ENCODE measurements around the gene PRRC2C.
A peak's percentile ranks its signal among the peaks of the same experiment; 100 is the strongest.
"Not testable (repeated sequence)": the region's sequence is repeated elsewhere in the genome, so short reads cannot be mapped to it uniquely, and the experiment has no call there.

Gene PRRC2C

DNA sequence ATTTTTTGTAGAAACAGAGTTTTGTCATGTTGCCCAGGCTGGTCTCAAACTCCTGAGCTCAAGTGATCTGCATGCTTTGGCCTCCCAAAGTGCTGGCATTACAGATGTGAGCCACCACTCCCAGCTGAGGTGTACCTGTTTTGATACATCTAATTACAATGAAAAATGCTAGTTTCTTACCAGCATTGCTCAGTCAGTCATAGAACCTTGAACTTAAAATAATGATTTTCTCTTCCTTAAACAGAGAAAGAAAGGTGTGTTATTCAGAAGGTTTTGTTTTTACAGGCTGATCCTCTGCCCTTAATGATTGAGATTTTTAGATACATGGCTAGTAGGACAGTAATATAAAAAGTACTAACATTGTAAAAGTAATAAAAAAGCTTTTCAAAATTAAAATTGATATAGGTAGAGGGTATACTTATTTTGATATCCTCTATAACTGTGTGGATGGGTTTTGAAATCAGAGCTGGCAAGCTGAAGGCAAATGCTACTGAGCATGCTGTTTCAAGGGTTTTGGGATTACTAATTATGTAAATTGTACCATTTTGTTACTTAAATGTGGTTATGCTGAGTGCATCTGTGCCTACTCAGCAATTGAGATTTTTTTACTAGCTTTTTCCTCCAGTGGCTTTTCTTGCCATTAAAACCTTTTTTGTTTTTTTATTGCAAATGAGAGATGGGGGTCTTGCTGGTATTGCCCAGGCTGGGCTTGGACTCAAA is 16.1 kb downstream of the PRRC2C start:
- DNase-seq = no peak

DNA sequence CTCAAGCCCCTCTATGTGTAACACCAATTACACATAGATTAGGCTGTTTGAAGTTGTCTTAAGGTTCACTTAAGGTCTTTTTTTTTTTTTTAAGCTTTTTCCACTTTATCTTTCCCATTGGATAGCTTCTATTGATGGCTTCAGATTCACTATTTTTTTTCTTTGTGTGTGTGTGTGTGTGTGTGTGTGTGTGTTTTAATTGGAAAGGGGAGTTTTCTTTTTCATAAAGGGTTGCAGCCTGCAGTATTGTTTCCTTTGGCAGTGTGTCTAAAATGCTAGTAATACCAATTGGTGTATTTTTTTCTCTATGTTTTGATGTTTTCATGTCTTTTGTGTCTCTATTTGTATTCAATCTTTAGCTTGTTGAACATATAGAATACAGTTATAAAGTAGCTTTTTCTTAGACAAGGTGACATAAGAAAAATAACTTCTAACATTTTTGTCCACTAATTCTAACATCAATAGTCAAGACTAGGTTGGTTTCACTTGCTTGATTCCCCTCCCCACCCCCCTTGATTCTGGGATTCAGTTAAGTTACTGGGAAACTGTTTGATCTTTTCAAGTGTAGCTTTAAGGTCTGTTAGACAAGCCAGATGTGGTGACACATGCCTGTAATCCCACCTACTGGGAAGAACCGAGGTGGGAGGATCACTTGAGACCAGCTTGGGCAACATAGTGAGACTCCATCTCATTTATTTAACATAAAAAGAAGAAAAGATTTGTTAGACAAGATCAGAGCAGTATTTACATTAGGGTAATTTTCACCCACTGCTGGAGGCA is 21.4 kb downstream of the PRRC2C start:
- peak; percentile 47 for DNase-seq

DNA sequence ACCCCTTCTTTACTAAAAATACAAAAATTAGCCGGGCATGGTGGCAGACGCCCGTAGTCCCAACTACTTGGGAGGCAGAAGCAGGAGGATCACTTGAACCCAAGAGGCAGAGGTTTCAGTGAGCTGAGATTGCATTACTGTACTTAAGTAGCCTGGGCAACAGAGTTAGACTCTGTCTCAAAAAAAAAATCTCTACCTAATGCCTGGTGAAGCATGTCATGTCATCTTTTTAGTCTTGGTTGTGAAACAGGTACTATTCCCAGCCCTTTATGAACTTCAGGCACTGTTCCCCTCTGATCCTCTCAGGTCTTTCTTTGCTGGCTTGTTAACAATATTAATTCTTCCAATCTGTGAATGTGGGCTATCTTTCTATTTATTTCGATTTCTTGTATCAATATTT is 22.1 kb downstream of the PRRC2C start:
- DNase-seq = no peak

DNA sequence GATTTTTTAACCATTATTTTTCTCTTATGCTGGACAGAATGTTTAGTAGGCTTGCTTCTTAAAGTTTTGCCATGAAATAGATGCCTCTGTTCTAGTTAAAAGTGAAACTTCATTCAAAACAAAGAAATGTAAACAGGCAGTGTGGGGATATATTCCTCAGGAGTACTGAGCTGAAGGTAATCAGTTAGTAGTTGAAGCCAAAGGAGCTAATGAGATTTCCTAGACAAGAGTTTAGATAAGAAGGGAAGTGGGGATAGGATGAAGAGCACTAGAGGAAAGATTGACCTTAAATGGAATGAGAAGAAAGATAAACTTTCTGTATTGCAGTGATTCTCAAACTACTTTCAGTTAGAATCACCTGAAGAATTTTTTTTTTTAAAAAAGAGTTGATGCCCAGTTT is 23.9 kb downstream of the PRRC2C start:
- no peak for DNase-seq

DNA sequence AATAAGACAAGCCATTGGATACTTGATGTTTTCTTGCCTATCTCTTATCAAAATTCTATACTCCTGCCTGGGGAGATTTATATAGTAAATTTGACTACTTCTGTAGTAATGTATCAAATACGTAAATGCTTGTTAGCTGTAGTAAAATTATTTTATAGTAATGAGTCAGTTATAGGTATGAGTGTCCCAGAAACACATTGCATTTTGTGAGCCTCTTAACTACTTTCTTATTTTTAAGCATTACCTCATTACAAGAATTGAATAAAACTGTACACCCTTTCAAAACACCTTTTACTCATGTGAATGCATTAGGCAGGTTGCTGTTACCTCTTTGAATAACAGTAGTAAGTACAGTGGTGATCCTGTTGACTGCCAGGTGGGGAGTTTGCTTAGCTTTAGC is 28.4 kb downstream of the PRRC2C start:
- no peak for DNase-seq

DNA sequence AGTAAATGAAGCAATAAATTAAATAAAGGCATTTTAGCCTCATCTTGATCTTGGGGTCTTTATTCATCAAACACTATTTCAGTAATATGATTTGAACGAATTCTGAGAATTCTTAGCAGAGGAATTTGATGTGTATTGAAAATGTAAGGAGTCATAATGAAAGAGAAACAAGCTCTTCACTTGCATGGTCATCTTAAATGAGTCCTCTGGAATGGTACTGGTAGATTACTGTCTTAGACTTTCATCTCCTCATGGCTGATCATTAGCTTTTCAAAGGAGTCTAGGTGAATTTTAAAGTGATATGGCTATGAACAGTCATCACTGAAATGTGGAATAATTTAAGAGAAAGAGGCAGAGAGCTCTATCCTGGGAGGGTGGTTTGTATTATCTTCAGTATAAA is 30.0 kb downstream of the PRRC2C start:
- no peak for DNase-seq

DNA sequence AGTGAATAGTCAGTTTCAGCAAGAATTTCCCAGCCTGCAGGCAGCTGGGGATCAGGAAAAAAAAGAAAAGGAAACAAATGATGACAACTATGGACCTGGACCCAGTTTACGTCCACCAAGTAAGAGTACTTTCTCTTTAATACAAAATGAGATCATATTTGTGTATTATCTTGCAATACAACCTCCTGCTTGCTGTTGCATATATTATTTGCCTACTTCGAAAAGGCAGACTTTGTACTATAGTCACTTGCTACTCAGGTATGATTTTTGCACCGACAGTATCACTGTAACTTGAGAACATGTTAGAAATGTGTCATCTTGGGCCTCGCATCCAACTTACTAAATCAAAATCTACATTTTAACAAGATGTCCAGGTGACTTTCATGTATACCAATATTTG is 30.4 kb downstream of the PRRC2C start:
- no peak for DNase-seq

DNA sequence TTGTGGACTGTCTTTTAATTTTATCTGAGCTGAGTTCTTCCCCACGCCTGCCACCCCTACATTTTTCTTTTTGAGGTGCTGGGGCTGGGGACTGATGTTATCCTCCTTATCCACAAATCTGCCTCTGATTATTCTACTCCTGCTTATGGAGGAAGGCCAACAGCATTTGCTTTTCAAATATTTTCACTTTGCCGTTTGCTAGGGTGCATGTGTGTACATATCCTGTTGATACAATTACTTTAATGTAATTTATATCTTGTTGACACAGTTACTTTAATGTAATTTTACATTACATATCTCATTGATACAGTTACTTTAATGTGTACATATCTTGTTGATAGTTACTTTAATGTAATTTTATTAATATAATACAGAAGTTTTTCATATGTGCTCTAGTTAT is 36.2 kb downstream of the PRRC2C start:
- no peak for DNase-seq

DNA sequence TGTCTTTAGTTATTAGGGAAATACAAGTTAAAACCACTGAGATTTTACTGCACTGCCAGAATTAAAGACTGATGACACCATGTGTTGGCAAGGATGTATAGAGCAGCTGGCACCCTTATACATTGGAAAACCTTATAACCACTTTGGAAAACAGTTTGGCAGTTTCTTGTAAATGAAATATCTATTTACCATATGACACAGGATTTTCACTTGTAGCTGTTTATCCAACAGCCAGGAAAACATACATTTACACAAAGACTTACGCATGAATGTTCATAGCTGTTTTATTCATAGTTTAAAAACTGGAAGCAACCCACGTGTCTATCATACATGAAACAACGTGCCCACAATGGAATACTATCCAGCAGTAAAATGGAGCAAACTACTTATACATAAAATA is 45.3 kb downstream of the PRRC2C start:
- no peak for DNase-seq

DNA sequence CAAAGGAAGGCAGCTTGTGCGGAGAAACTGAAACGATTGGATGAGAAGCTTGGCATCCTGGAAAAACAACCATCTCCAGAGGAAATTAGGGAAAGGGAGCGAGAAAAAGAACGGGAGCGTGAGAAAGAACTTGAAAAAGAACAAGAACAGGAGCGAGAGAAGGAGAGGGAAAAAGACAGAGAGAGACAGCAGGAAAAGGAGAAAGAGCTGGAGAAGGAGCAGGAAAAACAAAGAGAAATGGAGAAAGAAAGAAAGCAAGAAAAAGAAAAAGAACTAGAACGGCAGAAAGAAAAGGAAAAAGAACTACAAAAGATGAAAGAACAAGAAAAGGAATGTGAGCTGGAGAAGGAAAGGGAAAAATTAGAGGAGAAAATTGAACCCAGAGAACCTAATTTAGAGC is 47.2 kb downstream of the PRRC2C start:
- DNase-seq = no peak

DNA sequence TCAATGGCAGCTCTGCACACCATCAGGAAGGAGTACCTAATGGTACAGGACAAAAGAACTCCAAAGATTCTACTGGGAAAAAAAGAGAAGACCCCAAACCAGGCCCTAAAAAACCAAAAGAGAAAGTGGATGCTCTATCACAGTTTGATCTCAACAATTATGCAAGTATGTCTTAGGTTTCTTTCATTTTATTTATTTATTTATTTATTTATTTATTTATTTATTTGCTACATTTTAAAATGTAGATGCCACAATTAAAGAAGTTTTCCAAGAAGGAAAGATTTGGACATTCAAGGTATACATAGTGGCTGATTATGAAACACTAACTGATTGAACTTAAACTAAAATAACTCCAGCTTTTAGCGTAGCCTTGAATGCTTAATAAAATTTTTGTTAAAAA is 60.2 kb downstream of the PRRC2C start:
- DNase-seq = no peak

DNA sequence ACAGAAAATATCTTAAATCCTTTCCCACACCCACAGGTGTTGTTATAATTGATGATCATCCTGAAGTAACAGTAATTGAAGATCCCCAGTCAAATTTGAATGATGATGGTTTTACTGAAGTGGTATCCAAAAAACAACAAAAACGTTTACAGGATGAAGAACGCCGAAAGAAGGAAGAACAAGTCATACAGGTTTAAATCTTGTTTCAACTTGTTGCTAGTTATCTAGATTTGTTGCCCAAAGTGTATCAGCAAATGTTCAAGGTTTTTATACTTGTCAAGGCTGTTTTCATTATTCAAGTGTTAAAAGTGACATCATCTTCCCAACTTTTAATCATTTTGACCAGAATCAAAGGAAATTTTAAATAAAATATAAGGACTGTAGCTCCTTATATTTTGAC is 64.7 kb downstream of the PRRC2C start:
- DNase-seq = no peak

DNA sequence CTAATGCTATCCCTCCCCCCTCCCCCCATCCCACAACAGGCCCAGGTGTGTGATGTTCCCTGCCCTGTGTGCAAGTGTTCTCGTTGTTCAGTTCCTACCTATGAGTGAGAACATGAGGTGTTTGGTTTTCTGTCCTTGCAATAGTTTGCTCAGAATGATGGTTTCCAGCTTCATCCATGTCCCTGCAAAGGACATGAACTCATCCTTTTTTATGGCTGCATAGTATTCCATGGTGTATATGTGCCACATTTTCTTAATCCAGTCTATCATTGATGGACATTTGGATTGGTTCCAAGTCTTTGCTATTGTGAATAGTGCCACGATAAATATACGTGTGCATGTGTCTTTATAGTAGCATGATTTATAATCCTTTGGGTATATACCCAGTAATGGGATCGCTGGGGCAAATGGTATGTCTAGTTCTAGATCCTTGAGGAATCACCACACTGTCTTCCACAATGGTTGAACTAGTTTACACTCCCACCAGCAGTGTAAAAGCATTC is 65.3 kb downstream of the PRRC2C start:
- DNase-seq = not testable (repeated sequence)

DNA sequence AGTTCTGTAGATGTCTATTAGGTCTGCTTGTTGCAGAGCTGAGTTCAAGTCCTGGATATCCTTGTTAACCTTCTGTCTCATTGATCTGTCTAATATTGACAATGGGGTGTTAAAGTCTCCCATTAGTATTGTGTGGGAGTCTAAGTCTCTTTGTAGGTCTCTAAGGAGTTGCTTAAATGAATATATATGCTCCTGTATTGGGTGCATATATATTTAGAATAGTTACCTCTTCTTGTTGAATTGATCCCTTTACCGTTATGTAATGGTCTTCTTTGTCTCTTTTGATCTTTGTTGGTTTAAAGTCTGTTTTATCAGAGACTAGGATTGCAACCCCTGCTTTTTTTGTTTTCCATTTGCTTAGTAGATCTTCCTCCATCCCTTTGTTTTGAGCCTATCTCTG is 68.6 kb downstream of the PRRC2C start:
- DNase-seq = peak; percentile 77

DNA sequence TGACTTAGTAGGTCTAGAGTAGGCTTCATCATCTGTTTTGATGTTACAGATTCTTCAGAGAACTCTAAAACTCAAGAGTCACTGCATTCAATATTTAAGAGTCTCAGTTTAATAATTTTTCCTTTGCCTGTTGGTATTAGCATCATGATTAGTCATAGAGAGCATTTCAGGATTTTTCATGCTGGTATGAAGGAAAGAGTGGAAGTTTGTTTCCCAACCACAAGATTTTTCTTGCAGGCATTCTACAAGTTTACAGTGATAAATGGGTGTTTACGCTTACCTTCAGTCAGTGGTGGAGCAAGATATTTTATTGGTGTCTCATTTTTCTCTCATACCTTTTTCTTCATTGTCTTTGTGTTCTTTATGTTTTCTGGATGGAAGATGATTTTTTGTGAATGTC is 78.3 kb downstream of the PRRC2C start:
- no peak for DNase-seq

DNA sequence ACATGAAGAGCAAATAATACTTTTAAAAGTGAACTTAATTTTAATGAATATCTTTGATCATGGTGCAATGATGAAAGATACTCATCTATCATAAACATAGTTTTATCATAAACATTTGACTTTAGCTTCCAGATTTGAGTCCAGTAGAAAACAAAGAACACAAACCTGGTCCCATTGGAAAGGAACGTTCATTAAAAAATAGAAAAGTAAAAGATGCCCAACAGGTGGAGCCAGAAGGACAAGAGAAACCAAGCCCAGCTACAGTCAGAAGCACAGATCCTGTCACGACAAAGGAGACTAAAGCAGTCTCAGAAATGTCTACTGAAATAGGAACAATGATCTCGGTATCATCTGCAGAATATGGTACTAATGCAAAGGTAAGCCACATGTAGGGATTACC is 81.1 kb downstream of the PRRC2C start:
- DNase-seq = peak; percentile 10

DNA sequence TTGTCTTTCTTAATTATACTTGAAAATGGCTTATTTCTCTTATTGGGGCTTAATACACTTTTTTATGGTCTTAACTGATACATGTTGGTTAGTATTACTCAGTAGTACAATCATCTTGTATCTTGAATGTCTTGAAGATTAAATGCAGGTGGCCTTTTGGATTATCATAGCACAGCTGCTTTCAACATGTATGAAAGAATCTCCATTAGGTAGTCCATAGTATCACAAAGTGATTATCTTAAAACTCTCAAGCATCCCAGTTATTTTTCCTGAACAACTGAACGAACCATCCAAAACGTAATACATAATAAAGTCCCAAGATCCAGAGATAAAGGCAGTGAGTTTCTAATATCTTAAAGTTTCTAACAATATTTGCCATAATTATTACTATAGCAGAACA is 85.0 kb downstream of the PRRC2C start:
- no peak for DNase-seq

DNA sequence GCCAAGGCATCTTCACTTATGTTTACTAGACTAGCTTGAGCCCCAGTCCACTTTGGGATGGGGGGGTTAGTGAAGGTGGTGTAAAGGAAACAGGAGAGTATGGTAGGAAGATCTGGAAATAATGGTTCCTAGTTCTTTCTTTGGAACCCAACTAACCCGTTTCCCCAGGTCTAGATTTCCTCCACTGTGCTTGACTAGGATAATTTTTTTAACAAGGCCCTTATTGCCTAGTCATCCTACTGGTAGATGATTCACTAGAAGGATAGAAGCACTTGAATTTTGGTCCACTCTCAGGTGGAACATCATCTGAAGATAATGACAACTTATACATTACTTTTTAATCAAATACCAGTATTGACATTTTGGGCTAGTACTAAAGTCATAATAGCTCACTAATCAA is 90.8 kb downstream of the PRRC2C start:
- peak; percentile 53 for DNase-seq

DNA sequence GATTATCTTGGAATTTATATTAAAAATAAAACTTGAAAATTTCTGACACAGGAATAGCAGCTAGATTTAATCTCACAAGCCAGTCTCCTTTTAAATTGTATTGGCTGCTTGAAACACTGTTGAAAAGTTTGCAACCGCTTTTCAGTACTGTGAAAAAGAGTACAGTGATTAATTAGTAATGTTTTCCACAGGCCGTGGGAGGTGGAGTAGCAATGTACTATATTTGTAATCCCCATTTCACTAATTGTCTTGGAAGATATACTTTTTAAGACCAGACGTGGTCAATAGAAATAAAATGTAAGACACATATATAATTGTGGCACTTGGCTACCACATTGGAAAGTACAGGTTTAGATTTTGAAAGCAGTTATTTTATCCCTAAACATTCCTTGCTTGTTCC is 95.9 kb downstream of the PRRC2C start:
- DNase-seq = no peak

DNA sequence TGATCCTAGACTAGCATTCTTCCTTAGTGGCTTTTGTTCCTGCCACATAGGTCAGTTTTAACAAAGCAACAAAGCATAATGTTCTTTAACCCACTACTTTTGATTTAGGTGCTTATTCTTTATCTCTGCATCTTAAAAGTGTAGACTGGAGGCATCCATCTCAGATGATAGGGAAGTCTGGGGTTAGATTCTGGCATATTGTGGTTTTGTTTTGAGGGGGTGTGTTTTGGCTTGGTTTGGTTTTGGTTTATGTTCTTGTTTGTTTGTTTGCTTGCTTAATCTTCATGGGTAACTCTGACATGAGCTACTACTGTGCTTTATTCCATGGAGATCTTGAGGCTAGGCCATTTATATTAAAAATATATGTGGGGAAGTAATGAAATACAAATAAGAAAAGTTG is 96.4 kb downstream of the PRRC2C start:
- DNase-seq = no peak

DNA sequence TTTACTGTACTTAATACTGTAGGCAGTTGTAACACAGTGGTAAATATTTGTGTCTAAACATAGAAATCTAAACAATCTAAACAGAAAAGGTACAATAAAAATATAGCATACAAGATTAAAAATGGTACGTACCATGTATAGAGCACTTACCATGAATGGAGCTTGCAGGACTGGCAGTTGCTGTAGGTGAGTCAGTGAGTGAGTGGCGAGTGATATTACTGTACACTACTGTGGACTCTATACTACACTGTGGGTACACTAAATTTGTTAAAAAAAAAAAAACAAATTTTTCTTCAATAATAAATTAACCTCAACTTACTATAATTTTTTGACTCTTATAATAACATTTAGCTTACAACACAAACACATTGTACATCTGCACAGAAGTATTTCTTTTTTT is 97.3 kb downstream of the PRRC2C start:
- no peak for DNase-seq

DNA sequence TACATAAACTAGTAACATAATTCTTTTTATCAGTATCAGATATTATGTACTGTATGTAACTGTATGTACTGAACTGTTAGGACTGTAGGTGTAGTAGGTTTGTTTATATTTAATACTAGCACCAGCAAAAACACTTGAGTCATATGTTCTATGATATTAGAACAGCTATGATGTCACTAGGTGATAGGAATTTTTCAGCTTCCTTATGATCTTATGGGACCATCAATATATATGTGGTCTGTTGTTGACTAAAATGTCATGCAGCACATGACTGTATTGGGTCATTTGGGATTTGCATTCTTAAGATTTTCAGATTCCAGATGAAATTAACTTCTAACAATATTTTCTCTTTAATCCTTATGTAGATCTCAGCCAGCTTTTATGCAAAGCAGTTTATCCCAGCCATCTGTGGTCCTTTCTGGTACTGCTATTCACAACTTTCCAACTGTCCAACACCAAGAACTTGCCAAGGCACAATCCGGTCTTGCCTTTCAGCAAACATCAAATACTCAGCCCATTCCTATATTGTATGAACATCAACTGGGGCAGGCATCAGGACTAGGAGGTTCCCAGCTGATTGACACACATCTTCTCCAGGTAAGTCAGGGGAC is 98.4 kb downstream of the PRRC2C start:
- no peak for DNase-seq

DNA sequence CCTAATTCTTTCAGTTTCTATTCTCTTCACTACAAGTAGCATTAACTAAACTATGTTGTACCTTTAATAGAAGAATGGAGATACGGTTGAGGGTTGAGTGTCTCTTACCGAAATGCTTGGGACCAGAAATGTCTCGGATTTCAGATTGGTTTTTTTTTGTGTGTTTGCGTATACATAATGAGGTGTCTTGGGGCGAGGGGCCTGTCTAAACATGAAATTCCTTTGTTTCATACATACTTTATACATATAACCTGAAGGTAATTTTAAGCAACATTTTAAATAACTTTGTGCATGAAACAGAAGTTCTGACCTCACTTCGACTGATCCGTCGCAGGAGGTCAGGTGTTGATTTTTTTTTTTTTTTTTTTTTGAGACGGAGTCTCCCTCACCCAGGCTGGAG is 100.4 kb downstream of the PRRC2C start:
- no peak for DNase-seq

DNA sequence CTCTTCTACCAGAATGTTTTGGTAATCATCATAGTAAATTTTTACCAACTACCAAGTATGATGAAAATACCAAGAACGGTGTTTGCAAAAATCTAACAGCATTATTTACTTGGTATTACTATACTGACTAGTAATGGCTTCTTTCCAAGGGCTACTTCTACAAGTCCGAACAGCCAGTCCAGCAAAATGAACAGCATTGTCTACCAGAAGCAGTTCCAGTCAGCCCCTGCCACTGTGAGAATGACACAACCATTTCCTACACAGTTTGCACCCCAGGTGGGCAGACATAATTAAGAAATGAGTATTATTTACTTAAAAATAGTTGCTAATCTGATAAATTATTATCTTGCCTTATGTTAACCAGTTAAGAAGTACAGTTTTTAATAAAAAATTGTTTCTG is 102.9 kb downstream of the PRRC2C start:
- no peak for DNase-seq
